K562 (cell line): ENCODE data around the gene SOCS2. TPM values are rescaled to one million over a fixed set of nuclear protein-coding genes. Genes with fewer than 3 reads are reported as not detected.

Experiments used
- HDAC1 ChIP-seq, 2 experiments: fragments of 450-650 bp; IDR thresholded peaks; 2 replicates each; pipeline ENCODE4 v1.6.1; 2016 to 2017; ENCODE audit warnings: inconsistent platforms in 1 of 2, mild to moderate bottlenecking in 1 of 2, moderate library complexity in 1 of 2
- KLF16 ChIP-seq: IDR thresholded peaks from 2 replicates; pipeline ENCODE4 v1.6.1; 2016; ENCODE audit warnings: antibody characterized with exemption
- LCOR ChIP-seq: sonication (generic); formaldehyde crosslinking; IDR thresholded peaks from 2 replicates; pipeline ENCODE4 v1.8.0; 2022; ENCODE audit warnings: mild to moderate bottlenecking, missing genetic modification reagents
- RBM34 ChIP-seq: fragments of 200-400 bp; formaldehyde crosslinking; IDR thresholded peaks from 2 replicates; pipeline ENCODE4 v1.6.1; 2018; ENCODE audit warnings: low read length, borderline replicate concordance; ENCODE audit not compliant: insufficient read depth
- SIX5 ChIP-seq, 2 experiments: IDR thresholded peaks; 2 replicates each; pipeline ENCODE4 v1.6.1; 2011; ENCODE audit warnings: low read length in 2 of 2, borderline replicate concordance in 1 of 2, low read depth in 1 of 2, mild to moderate bottlenecking in 1 of 2, moderate library complexity in 1 of 2; ENCODE audit not compliant: insufficient read depth in 1 of 2
- STAT5B ChIP-seq: fragments of 250-450 bp; sonication (Bioruptor Pico); IDR thresholded peaks from 2 replicates; pipeline ENCODE4 v1.8.0; 2021; ENCODE audit warnings: mild to moderate bottlenecking, inconsistent platforms
- ZNF133 ChIP-seq: fragments of 250-450 bp; sonication (Bioruptor Pico); IDR thresholded peaks from 2 replicates; pipeline ENCODE4 v1.4.0; 2020; ENCODE audit warnings: mild to moderate bottlenecking
- polyA plus RNA-seq, 8 experiments: library from polyadenylated mRNA; depleted of rRNA in 4 of 8; stranded (reverse) in 5 of 8; unstranded in 3 of 8; fragments of >200 nt; fragmentation: Nextera tagmentation in 2 of 8; fragmentation: Illumina TruSeq in 1 of 8; extraction: Ambion mirVana in 2 of 8; extraction: Trizol in 1 of 8; gene quantifications; 2 replicates each; pipeline versions ENCODE4 v1.2.1 to v1.2.3, GENCODE V29; 2011 to 2014; ENCODE audit warnings: inconsistent platforms in 1 of 8, missing spikeins in 1 of 8
- total RNA-seq, 7 experiments: library from RNA; depleted of rRNA in 6 of 7; stranded (reverse); fragments of >200 nt in 6 of 7; fragmentation: Illumina TruSeq in 2 of 7; extraction: Trizol in 2 of 7; gene quantifications; 2 replicates each; pipeline versions ENCODE4 v1.2.1 to v1.2.3, GENCODE V29; 2011 to 2021; ENCODE audit warnings: low replicate concordance in 1 of 7
- TF ChIP-seq, protein P1 (sequence below): fragments of 450-650 bp; IDR thresholded peaks from 2 replicates; pipeline ENCODE4 v1.6.1; 2017; ENCODE audit warnings: mild to moderate bottlenecking, moderate library complexity
- TF ChIP-seq, protein P2 (sequence below), 2 experiments: IDR thresholded peaks in 1 of 2; conservative IDR thresholded peaks in 1 of 2; 2 replicates each; pipeline ENCODE4 v1.6.1; 2016; ENCODE audit warnings: low read depth in 2 of 2, mild to moderate bottlenecking in 1 of 2, missing compliant biosample characterization in 1 of 2, missing genetic modification characterization in 1 of 2, moderate library complexity in 1 of 2
- TF ChIP-seq, protein P3 (sequence below): fragments of 250-450 bp; sonication (Bioruptor Pico); IDR thresholded peaks from 2 replicates; pipeline ENCODE4 v1.5.0; 2021; ENCODE audit warnings: mild to moderate bottlenecking, borderline replicate concordance
- TF ChIP-seq, protein P4 (sequence below): fragments of 450-650 bp; IDR thresholded peaks from 2 replicates; pipeline ENCODE4 v1.6.1; 2016; ENCODE audit warnings: missing biosample characterization, missing genetic modification characterization
- TF ChIP-seq, protein P5 (sequence below): fragments of 450-650 bp; formaldehyde crosslinking; IDR thresholded peaks from 2 replicates; pipeline ENCODE4 v1.4.0; 2022; ENCODE audit warnings: missing genetic modification characterization
- TF ChIP-seq, protein P6 (sequence below): fragments of 450-650 bp; IDR thresholded peaks from 2 replicates; pipeline ENCODE4 v1.6.1; 2016; ENCODE audit warnings: low read depth, mild to moderate bottlenecking, moderate library complexity
- TF ChIP-seq, protein P7 (sequence below): fragments of 450-650 bp; IDR thresholded peaks from 2 replicates; pipeline ENCODE4 v1.6.1; 2017; ENCODE audit warnings: antibody characterized with exemption

Gene SOCS2
- total and polyA plus RNA-seq, 9 of the 15 experiments (the other 6 are each of a cell fraction or from before 2014, with no cell fraction given), result 37.0 to 162 (median 98.7) TPM

DNA sequence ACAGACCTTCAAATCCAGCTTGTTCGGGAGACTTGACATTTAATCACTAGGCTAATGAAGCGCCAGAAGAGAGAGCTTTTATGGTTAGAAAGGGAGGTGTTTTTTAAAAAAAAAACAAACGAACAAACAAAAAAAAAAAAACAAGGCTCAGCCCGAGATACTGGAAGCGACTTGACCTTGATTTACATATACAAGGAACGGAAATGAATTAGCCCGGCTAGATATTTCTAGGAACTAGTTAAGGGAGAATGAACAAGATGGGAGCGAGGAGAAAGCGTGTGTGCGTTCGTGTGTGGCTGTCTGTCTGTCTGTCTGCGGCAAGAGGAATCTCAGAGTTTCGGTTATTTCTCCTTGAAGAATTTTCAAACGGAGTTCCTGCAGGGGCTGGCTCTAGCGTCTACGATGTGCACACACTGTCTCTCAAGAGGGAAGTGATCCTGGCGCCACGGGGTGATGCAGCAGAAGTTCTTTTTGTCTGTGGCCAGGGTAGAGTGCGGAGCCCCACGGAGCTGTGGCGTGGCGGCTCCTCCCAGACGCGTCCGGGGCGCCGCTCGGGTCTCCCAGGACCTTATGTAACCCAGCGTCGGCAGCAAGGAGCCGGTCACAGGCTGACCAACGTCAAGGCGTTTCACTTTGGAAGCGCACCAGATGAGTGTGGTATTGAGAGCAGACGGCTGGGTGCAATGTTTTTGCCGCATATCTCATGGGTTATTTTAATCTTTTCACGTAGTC is 18.8 kb downstream of the SOCS2 start (continued):
- TF ChIP-seq SIX5 (IDR thresholded peaks at IDR 0.05; ENCODE audit: borderline replicate concordance in 1 of 2, insufficient read depth in 1 of 2, low read depth in 1 of 2, low read length in 2 of 2) (no peak), ZNF133 (CRISPR knock-in tag) (no peak), LCOR (no peak), STAT5B (CRISPR knock-in tag) (no peak), RBM34 (no peak), KLF16 (no peak), HDAC1 (IDR thresholded peaks at IDR 0.05) (peak in 1 of 2 experiments; percentile 85; a peak in 1 of 4 replicates)
- TF ChIP-seq, protein P1, sequence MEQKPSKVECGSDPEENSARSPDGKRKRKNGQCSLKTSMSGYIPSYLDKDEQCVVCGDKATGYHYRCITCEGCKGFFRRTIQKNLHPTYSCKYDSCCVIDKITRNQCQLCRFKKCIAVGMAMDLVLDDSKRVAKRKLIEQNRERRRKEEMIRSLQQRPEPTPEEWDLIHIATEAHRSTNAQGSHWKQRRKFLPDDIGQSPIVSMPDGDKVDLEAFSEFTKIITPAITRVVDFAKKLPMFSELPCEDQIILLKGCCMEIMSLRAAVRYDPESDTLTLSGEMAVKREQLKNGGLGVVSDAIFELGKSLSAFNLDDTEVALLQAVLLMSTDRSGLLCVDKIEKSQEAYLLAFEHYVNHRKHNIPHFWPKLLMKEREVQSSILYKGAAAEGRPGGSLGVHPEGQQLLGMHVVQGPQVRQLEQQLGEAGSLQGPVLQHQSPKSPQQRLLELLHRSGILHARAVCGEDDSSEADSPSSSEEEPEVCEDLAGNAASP, result no peak
- TF ChIP-seq, protein P2, sequence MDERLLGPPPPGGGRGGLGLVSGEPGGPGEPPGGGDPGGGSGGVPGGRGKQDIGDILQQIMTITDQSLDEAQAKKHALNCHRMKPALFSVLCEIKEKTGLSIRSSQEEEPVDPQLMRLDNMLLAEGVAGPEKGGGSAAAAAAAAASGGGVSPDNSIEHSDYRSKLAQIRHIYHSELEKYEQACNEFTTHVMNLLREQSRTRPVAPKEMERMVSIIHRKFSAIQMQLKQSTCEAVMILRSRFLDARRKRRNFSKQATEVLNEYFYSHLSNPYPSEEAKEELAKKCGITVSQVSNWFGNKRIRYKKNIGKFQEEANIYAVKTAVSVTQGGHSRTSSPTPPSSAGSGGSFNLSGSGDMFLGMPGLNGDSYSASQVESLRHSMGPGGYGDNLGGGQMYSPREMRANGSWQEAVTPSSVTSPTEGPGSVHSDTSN (CRISPR knock-in tag; IDR thresholded peaks at IDR 0.05; ENCODE audit: low read depth), result no peak
- TF ChIP-seq, protein P2 (tag; conservative IDR thresholded peaks at IDR 0.05; ENCODE audit: low read depth), result no peak
- TF ChIP-seq, protein P3, sequence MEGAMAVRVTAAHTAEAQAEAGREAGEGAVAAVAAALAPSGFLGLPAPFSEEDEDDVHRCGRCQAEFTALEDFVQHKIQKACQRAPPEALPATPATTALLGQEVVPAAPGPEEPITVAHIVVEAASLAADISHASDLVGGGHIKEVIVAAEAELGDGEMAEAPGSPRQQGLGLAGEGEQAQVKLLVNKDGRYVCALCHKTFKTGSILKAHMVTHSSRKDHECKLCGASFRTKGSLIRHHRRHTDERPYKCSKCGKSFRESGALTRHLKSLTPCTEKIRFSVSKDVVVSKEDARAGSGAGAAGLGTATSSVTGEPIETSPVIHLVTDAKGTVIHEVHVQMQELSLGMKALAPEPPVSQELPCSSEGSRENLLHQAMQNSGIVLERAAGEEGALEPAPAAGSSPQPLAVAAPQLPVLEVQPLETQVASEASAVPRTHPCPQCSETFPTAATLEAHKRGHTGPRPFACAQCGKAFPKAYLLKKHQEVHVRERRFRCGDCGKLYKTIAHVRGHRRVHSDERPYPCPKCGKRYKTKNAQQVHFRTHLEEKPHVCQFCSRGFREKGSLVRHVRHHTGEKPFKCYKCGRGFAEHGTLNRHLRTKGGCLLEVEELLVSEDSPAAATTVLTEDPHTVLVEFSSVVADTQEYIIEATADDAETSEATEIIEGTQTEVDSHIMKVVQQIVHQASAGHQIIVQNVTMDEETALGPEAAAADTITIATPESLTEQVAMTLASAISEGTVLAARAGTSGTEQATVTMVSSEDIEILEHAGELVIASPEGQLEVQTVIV (CRISPR knock-in tag), result no peak
- TF ChIP-seq, protein P4, sequence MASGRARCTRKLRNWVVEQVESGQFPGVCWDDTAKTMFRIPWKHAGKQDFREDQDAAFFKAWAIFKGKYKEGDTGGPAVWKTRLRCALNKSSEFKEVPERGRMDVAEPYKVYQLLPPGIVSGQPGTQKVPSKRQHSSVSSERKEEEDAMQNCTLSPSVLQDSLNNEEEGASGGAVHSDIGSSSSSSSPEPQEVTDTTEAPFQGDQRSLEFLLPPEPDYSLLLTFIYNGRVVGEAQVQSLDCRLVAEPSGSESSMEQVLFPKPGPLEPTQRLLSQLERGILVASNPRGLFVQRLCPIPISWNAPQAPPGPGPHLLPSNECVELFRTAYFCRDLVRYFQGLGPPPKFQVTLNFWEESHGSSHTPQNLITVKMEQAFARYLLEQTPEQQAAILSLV, result no peak
- TF ChIP-seq, protein P5, sequence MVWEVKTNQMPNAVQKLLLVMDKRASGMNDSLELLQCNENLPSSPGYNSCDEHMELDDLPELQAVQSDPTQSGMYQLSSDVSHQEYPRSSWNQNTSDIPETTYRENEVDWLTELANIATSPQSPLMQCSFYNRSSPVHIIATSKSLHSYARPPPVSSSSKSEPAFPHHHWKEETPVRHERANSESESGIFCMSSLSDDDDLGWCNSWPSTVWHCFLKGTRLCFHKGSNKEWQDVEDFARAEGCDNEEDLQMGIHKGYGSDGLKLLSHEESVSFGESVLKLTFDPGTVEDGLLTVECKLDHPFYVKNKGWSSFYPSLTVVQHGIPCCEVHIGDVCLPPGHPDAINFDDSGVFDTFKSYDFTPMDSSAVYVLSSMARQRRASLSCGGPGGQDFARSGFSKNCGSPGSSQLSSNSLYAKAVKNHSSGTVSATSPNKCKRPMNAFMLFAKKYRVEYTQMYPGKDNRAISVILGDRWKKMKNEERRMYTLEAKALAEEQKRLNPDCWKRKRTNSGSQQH (CRISPR knock-in tag), result no peak
- TF ChIP-seq, protein P6, sequence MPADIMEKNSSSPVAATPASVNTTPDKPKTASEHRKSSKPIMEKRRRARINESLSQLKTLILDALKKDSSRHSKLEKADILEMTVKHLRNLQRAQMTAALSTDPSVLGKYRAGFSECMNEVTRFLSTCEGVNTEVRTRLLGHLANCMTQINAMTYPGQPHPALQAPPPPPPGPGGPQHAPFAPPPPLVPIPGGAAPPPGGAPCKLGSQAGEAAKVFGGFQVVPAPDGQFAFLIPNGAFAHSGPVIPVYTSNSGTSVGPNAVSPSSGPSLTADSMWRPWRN, result no peak
- TF ChIP-seq, protein P7, sequence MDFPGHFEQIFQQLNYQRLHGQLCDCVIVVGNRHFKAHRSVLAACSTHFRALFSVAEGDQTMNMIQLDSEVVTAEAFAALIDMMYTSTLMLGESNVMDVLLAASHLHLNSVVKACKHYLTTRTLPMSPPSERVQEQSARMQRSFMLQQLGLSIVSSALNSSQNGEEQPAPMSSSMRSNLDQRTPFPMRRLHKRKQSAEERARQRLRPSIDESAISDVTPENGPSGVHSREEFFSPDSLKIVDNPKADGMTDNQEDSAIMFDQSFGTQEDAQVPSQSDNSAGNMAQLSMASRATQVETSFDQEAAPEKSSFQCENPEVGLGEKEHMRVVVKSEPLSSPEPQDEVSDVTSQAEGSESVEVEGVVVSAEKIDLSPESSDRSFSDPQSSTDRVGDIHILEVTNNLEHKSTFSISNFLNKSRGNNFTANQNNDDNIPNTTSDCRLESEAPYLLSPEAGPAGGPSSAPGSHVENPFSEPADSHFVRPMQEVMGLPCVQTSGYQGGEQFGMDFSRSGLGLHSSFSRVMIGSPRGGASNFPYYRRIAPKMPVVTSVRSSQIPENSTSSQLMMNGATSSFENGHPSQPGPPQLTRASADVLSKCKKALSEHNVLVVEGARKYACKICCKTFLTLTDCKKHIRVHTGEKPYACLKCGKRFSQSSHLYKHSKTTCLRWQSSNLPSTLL, result no peak
